ENCODE measurements around the gene GTF2H1.
A peak's percentile ranks its signal among the peaks of the same experiment; 100 is the strongest.

GTF2H1 gene

DNA sequence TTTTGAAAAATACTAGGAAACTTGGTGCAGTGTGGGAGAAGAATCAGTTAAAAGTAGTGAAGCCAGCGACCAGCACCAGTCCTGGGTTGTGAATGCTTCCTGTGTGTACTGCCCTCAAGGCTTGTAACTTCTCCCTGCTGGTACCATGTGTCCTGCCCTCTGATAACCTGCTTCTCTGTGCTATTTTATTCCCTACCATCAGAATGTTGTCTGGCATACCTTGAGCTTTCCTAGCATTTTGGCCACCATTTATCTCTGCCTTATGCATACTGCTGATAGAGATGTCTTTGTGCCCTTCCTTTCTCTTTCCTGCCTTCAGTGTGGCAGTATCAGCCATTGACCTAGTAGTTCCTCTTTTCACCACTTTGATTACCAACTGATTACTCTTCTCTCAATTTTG, 2.0 kb downstream of the GTF2H1 start:
- H3K9ac ChIP-seq (ENCODE audit: low read depth, low read length, poor library complexity, severe bottlenecking) = peak overlapping the region; percentile 78
- no peak overlapping the region for H2AFZ ChIP-seq (ENCODE audit: low read length)
- no peaks in the 10 kb centered on the region for H3K36me3 ChIP-seq (ENCODE audit: insufficient read depth, low read length)
- no peaks in the 10 kb centered on the region for H3F3A ChIP-seq (ENCODE audit: low read depth)
- H3K79me2 ChIP-seq (ENCODE audit: insufficient read depth, low read length) = peaks cover 86% of the 10 kb centered on the region
- H4K20me1 ChIP-seq (ENCODE audit: insufficient read depth, low read length, poor library complexity, severe bottlenecking) = peaks cover 36% of the 10 kb centered on the region
- no peaks in the 10 kb centered on the region for H3K9me3 ChIP-seq (ENCODE audit: insufficient read depth, low read depth, low read length)
- no peaks in the 10 kb centered on the region for H3K9me2 ChIP-seq (replicated peaks; ENCODE audit: low read depth, low read length)
- H3K4me3 ChIP-seq (ENCODE audit: low read length, poor library complexity, severe bottlenecking) = peak overlapping the region; percentile 82
- H3K4me1 ChIP-seq (ENCODE audit: insufficient read depth, low read length, poor library complexity, severe bottlenecking) = peaks cover 63% of the 10 kb centered on the region
- H3K4me2 ChIP-seq (ENCODE audit: low read depth, low read length, poor library complexity, severe bottlenecking) = peak overlapping the region; percentile 97
- TF ChIP-seq EZH2phosphoT487 (IDR thresholded peaks at IDR 0.05; ENCODE audit: borderline replicate concordance) = no peak
- no peak for TF ChIP-seq CTCF (conservative IDR thresholded peaks at IDR 0.05; ENCODE audit: low read length)
- H3K27me3 ChIP-seq (ENCODE audit: insufficient read depth, low read length, poor library complexity, severe bottlenecking) = no peaks in the 10 kb centered on the region

GRCh38 chr11:18329196-18329870, 7.0 kb downstream of the GTF2H1 start:
- Histone ChIP-seq H3K79me2 (ENCODE audit: insufficient read depth, low read length) (peaks cover 73% of the 10 kb centered on the region), H2AFZ (ENCODE audit: low read length) (no peak overlapping the region), H3K36me3 (ENCODE audit: insufficient read depth, low read length) (peaks cover 22% of the 10 kb centered on the region; the same call in 1 of the 2 replicates), H4K20me1 (ENCODE audit: insufficient read depth, low read length, poor library complexity, severe bottlenecking) (peaks cover 20% of the 10 kb centered on the region), H3K9ac (ENCODE audit: low read depth, low read length, poor library complexity, severe bottlenecking) (no peak overlapping the region), H3K4me1 (ENCODE audit: insufficient read depth, low read length, poor library complexity, severe bottlenecking) (peaks cover 47% of the 10 kb centered on the region), H3K4me2 (ENCODE audit: low read depth, low read length, poor library complexity, severe bottlenecking) (peak overlapping the region; percentile 15), H3K27me3 (ENCODE audit: insufficient read depth, low read length, poor library complexity, severe bottlenecking) (no peaks in the 10 kb centered on the region), H3F3A (ENCODE audit: low read depth) (no peaks in the 10 kb centered on the region), H3K4me3 (ENCODE audit: low read length, poor library complexity, severe bottlenecking) (no peak overlapping the region), H3K9me2 (replicated peaks; ENCODE audit: low read depth, low read length) (no peaks in the 10 kb centered on the region), H3K9me3 (ENCODE audit: insufficient read depth, low read depth, low read length) (no peaks in the 10 kb centered on the region)
- no peak for TF ChIP-seq EZH2phosphoT487 (IDR thresholded peaks at IDR 0.05; ENCODE audit: borderline replicate concordance)
- TF ChIP-seq CTCF (conservative IDR thresholded peaks at IDR 0.05; ENCODE audit: low read length) = no peak

DNA sequence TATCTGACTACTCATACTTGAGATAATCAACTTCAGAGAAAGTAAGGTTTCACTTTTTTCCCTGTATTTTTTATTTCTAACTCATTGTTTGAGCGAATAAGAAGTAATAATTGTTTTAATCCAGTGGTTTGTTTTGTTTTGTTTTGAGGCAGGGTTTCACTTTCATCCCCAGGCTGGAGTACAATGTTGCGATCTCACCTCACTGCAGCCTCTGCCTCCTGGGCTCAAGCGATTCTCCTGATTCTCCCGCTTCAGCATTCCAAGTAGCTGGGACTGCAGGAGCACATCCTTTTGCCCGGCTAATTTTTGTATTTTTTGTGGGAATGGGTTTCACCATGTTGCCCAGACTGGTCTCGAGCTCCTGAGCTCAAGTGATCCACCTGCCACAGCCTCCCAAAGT, 8.6 kb downstream of the GTF2H1 start:
- Histone ChIP-seq H3F3A (ENCODE audit: low read depth) (0 out of 2 replicates have a peak, but pooled peaks cover 2% of the 10 kb centered on the region), H3K4me3 (ENCODE audit: low read length, poor library complexity, severe bottlenecking) (no peak overlapping the region), H3K9me2 (replicated peaks; ENCODE audit: low read depth, low read length) (no peaks in the 10 kb centered on the region), H3K9me3 (ENCODE audit: insufficient read depth, low read depth, low read length) (no peaks in the 10 kb centered on the region), H3K36me3 (ENCODE audit: insufficient read depth, low read length) (peaks cover 37% of the 10 kb centered on the region), H3K4me1 (ENCODE audit: insufficient read depth, low read length, poor library complexity, severe bottlenecking) (peaks cover 31% of the 10 kb centered on the region), H3K9ac (ENCODE audit: low read depth, low read length, poor library complexity, severe bottlenecking) (no peak overlapping the region), H3K79me2 (ENCODE audit: insufficient read depth, low read length) (peaks cover 57% of the 10 kb centered on the region), H3K27me3 (ENCODE audit: insufficient read depth, low read length, poor library complexity, severe bottlenecking) (no peaks in the 10 kb centered on the region), H3K4me2 (ENCODE audit: low read depth, low read length, poor library complexity, severe bottlenecking) (no peak overlapping the region), H2AFZ (ENCODE audit: low read length) (no peak overlapping the region), H4K20me1 (ENCODE audit: insufficient read depth, low read length, poor library complexity, severe bottlenecking) (peaks cover 9% of the 10 kb centered on the region)
- TF ChIP-seq EZH2phosphoT487 (IDR thresholded peaks at IDR 0.05; ENCODE audit: borderline replicate concordance) (no peak), CTCF (conservative IDR thresholded peaks at IDR 0.05; ENCODE audit: low read length) (no peak)
